ENCODE results near the gene ADORA1.

Gene ADORA1

DNA sequence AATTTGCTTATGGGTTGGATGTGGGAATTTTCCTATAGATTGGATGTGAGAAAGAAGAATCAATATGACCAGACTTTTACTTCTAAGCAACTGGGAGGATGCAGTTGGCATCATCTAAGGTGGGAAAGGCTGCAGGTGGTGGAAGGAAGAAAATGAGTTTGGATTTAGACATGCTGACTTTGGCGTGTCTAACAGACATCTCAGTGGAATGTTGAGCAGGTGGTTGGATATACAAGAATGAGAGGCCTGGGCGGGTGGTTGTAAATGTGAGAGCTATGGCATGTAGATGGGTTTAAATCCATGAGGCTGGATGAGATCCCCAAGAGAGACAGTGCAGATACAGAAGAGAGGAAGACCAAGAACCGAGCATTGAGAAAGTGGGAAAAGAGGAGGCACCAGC lies 10.5 kb downstream of the ADORA1 start:
- no peaks in the 10 kb centered on the region for H3K36me3 ChIP-seq (ENCODE audit: control insufficient read depth in 1 of 2, insufficient read depth in 2 of 2, low read length in 2 of 2)
- H3K27me3 ChIP-seq (ENCODE audit: low read depth, low read length) = peaks cover 4% of the 10 kb centered on the region
- H3K27ac ChIP-seq (ENCODE audit: low read length) = no peak overlapping the region
- H3K4me3 ChIP-seq (ENCODE audit: low read depth in 1 of 2, low read length in 2 of 2) = no peak overlapping the region
- no peaks in the 10 kb centered on the region for H3K9me3 ChIP-seq (ENCODE audit: control insufficient read depth in 1 of 2, low read length in 2 of 2)
- no peaks in the 10 kb centered on the region for H3K4me1 ChIP-seq (ENCODE audit: control insufficient read depth in 1 of 2, insufficient read depth in 2 of 2, low read length in 2 of 2)

DNA sequence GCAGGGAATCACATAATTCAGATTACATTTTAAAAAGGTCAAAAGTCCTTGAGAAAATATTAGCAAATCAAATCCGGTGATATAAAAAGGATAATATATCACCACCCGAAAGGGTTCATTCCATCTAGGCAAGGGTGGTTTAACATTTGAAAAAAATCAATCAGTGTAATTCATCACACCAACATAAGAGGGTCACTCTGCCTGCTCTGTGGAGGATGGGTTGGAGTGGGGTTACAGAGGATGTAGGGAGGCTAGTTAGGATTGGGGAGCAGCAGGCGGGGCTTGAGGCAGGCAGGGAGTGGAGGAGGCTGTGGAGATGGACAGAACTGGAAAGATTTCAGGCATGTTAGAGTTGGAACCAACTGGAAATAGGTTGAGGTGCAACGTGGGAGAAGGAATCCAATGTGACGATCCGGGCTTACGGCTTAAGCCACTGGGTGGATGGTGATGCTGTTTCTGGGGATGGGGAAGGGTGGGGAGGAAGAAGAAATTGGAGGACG lies 12.5 kb downstream of the ADORA1 start:
- no peak overlapping the region for H3K27ac ChIP-seq (ENCODE audit: low read length)
- no peaks in the 10 kb centered on the region for H3K9me3 ChIP-seq (ENCODE audit: control insufficient read depth in 1 of 2, low read length in 2 of 2)
- H3K27me3 ChIP-seq (ENCODE audit: low read depth, low read length) = peaks cover 4% of the 10 kb centered on the region
- H3K4me1 ChIP-seq (ENCODE audit: control insufficient read depth in 1 of 2, insufficient read depth in 2 of 2, low read length in 2 of 2) = no peaks in the 10 kb centered on the region
- H3K36me3 ChIP-seq (ENCODE audit: control insufficient read depth in 1 of 2, insufficient read depth in 2 of 2, low read length in 2 of 2) = no peaks in the 10 kb centered on the region
- H3K4me3 ChIP-seq (ENCODE audit: low read depth in 1 of 2, low read length in 2 of 2) = no peak overlapping the region

GRCh38 chr1:203140743-203141520 lies 13.4 kb downstream of the ADORA1 start:
- Histone ChIP-seq H3K27ac (ENCODE audit: low read length) (no peak overlapping the region), H3K27me3 (ENCODE audit: low read depth, low read length) (peaks cover 4% of the 10 kb centered on the region), H3K9me3 (ENCODE audit: control insufficient read depth in 1 of 2, low read length in 2 of 2) (no peaks in the 10 kb centered on the region), H3K36me3 (ENCODE audit: control insufficient read depth in 1 of 2, insufficient read depth in 2 of 2, low read length in 2 of 2) (no peaks in the 10 kb centered on the region), H3K4me3 (ENCODE audit: low read depth in 1 of 2, low read length in 2 of 2) (no peak overlapping the region), H3K4me1 (ENCODE audit: control insufficient read depth in 1 of 2, insufficient read depth in 2 of 2, low read length in 2 of 2) (no peaks in the 10 kb centered on the region)

- H3K4me3 ChIP-seq (ENCODE audit: low read depth in 1 of 2, low read length in 2 of 2) = no peak overlapping the region
- H3K9me3 ChIP-seq (ENCODE audit: control insufficient read depth in 1 of 2, low read length in 2 of 2) = no peaks in the 10 kb centered on the region
- no peaks in the 10 kb centered on the region for H3K36me3 ChIP-seq (ENCODE audit: control insufficient read depth in 1 of 2, insufficient read depth in 2 of 2, low read length in 2 of 2)
- H3K27ac ChIP-seq (ENCODE audit: low read length) = no peak overlapping the region
- peaks cover 4% of the 10 kb centered on the region for H3K27me3 ChIP-seq (ENCODE audit: low read depth, low read length)
- no peaks in the 10 kb centered on the region for H3K4me1 ChIP-seq (ENCODE audit: control insufficient read depth in 1 of 2, insufficient read depth in 2 of 2, low read length in 2 of 2)
These were observed 14.6 kb downstream of the ADORA1 start for GRCh38 chr1:203142124-203142523.

DNA sequence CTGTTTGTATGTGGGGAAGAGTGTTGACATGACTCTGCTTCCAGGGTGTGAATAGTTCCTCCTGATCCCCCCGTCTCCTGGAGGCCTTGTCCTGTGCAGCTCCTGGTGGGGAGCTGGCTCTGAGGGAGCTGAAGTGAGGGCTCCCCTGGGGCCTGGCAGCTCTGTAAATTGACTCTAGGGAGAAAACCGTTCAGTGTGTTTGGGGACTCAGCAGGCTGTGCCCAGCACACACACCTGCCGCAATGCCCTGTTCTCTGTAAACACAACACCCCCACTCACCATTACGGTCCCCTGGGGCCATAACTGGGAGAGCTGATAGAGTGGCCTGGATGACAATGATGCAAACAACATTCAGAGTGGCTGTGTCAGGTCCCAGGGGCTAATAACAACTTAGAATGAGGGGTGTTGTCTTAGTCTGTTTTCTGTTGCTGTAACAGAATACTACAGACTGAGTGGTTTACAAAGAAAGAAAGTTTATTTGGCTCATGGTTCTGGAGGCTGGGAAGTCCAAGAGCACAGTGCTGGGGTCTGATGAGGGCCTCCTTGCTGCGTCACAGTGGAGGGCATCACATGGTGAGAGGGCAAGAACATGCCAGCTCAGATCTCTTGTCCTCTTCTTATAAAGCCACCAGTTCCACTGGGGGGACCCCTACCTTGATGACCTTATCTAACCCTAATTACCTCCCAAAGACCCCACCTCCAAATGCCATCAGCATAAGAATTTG lies 15.3 kb downstream of the ADORA1 start:
- H3K27me3 ChIP-seq (ENCODE audit: low read depth, low read length) = peaks cover 4% of the 10 kb centered on the region
- H3K36me3 ChIP-seq (ENCODE audit: control insufficient read depth in 1 of 2, insufficient read depth in 2 of 2, low read length in 2 of 2) = no peaks in the 10 kb centered on the region
- no peaks in the 10 kb centered on the region for H3K9me3 ChIP-seq (ENCODE audit: control insufficient read depth in 1 of 2, low read length in 2 of 2)
- no peak overlapping the region for H3K4me3 ChIP-seq (ENCODE audit: low read depth in 1 of 2, low read length in 2 of 2)
- no peak overlapping the region for H3K27ac ChIP-seq (ENCODE audit: low read length)
- H3K4me1 ChIP-seq (ENCODE audit: control insufficient read depth in 1 of 2, insufficient read depth in 2 of 2, low read length in 2 of 2) = no peaks in the 10 kb centered on the region

- Histone ChIP-seq H3K36me3 (ENCODE audit: control insufficient read depth in 1 of 2, insufficient read depth in 2 of 2, low read length in 2 of 2) (no peaks in the 10 kb centered on the region), H3K9me3 (ENCODE audit: control insufficient read depth in 1 of 2, low read length in 2 of 2) (no peaks in the 10 kb centered on the region), H3K27ac (ENCODE audit: low read length) (no peak overlapping the region), H3K27me3 (ENCODE audit: low read depth, low read length) (peaks cover 4% of the 10 kb centered on the region), H3K4me3 (ENCODE audit: low read depth in 1 of 2, low read length in 2 of 2) (no peak overlapping the region), H3K4me1 (ENCODE audit: control insufficient read depth in 1 of 2, insufficient read depth in 2 of 2, low read length in 2 of 2) (no peaks in the 10 kb centered on the region)
These were observed 16.1 kb downstream of the ADORA1 start for GRCh38 chr1:203143641-203144040.

- Histone ChIP-seq H3K27me3 (ENCODE audit: low read depth, low read length) (peaks cover 4% of the 10 kb centered on the region), H3K27ac (ENCODE audit: low read length) (no peak overlapping the region), H3K4me1 (ENCODE audit: control insufficient read depth in 1 of 2, insufficient read depth in 2 of 2, low read length in 2 of 2) (no peaks in the 10 kb centered on the region), H3K4me3 (ENCODE audit: low read depth in 1 of 2, low read length in 2 of 2) (no peak overlapping the region), H3K9me3 (ENCODE audit: control insufficient read depth in 1 of 2, low read length in 2 of 2) (no peaks in the 10 kb centered on the region), H3K36me3 (ENCODE audit: control insufficient read depth in 1 of 2, insufficient read depth in 2 of 2, low read length in 2 of 2) (no peaks in the 10 kb centered on the region)
These were observed 17.1 kb downstream of the ADORA1 start for GRCh38 chr1:203144661-203145060.

DNA sequence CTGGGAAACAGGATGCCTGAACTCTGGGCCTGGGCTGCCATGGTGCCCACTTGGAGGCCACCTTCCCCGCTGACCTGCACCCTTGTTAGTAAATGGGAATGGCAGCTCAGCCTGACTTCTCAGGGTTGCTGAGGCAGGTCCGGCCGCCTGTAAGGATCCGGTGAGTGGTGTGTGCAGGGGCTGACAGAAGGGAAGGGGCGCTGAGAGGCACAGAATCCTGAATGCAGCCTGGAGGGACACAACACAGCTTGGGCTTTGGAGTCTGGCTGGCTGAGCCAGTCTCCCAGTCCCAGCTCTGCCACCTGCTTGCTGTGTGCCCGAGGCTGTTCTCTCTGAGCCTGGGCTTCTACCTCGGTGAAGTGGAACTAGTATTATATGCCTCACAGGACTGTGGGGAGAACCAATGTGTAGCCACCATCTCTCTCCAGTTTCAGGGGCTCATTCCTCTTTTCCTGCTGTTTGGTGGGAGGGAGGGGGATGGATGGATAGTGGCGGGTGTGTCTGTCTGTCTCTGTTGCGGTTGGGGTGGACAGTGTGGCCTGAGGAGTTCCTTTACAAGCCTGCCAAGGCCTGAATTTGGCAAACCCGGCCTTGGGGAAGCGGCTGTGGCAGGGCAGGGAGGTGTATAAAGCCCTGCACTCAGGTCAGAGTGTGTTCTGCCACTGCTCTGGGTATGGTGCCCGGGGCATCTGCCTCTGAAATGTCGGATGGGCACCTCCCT lies 18.0 kb downstream of the ADORA1 start:
- Histone ChIP-seq H3K27ac (ENCODE audit: low read length) (no peak overlapping the region), H3K4me3 (ENCODE audit: low read depth in 1 of 2, low read length in 2 of 2) (no peak overlapping the region), H3K9me3 (ENCODE audit: control insufficient read depth in 1 of 2, low read length in 2 of 2) (no peaks in the 10 kb centered on the region)

DNA sequence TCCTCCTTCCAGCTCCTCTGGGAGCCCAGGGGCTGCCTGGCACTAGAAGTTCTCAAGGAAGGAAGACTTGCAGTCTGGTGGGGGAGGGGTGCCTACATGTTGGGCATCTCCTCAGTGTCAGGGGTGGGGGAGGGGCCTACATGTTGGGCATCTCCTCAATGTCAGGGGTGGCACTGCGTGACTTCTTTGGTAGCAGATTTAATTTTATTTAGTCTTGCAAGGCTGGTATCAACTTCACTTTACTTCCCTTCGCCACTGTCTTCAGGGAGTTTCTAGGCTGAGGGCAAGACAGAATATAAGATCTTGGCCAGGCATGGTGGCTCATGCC lies 18.5 kb downstream of the ADORA1 start:
- Histone ChIP-seq H3K27me3 (ENCODE audit: low read depth, low read length) (peaks cover 4% of the 10 kb centered on the region), H3K27ac (ENCODE audit: low read length) (no peak overlapping the region), H3K4me1 (ENCODE audit: control insufficient read depth in 1 of 2, insufficient read depth in 2 of 2, low read length in 2 of 2) (no peaks in the 10 kb centered on the region), H3K36me3 (ENCODE audit: control insufficient read depth in 1 of 2, insufficient read depth in 2 of 2, low read length in 2 of 2) (no peaks in the 10 kb centered on the region), H3K9me3 (ENCODE audit: control insufficient read depth in 1 of 2, low read length in 2 of 2) (no peaks in the 10 kb centered on the region), H3K4me3 (ENCODE audit: low read depth in 1 of 2, low read length in 2 of 2) (no peak overlapping the region)

More for the DNA sequence above, 18.0 kb downstream of the ADORA1 start:
- no peaks in the 10 kb centered on the region for H3K4me1 ChIP-seq (ENCODE audit: control insufficient read depth in 1 of 2, insufficient read depth in 2 of 2, low read length in 2 of 2)
- no peaks in the 10 kb centered on the region for H3K36me3 ChIP-seq (ENCODE audit: control insufficient read depth in 1 of 2, insufficient read depth in 2 of 2, low read length in 2 of 2)
- H3K27me3 ChIP-seq (ENCODE audit: low read depth, low read length) = peaks cover 4% of the 10 kb centered on the region

GRCh38 chr1:203146537-203146936 lies 19.0 kb downstream of the ADORA1 start:
- Histone ChIP-seq H3K4me1 (ENCODE audit: control insufficient read depth in 1 of 2, insufficient read depth in 2 of 2, low read length in 2 of 2) (no peaks in the 10 kb centered on the region), H3K4me3 (ENCODE audit: low read depth in 1 of 2, low read length in 2 of 2) (no peak overlapping the region), H3K27ac (ENCODE audit: low read length) (no peak overlapping the region), H3K27me3 (ENCODE audit: low read depth, low read length) (peaks cover 4% of the 10 kb centered on the region), H3K36me3 (ENCODE audit: control insufficient read depth in 1 of 2, insufficient read depth in 2 of 2, low read length in 2 of 2) (no peaks in the 10 kb centered on the region), H3K9me3 (ENCODE audit: control insufficient read depth in 1 of 2, low read length in 2 of 2) (no peaks in the 10 kb centered on the region)

DNA sequence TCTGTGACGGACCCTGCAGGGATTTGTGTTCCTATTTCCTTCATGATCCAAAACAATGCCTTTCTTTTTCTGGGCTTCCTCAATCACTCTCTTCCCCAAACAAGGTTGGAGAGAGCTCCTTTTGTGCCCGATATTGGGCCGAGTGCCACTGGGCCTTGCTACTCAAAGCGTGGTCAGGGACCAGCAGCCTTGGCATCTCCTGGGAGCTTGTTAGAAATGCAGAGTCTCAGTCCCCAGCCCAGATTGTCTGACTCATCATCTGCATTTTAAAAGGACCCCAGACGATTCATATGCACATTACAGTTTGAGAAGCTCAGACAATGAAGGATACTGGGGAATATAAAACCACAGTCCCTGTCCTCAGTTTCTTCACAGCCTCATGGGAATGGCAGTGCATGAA lies 19.9 kb downstream of the ADORA1 start:
- no peaks in the 10 kb centered on the region for H3K4me1 ChIP-seq (ENCODE audit: control insufficient read depth in 1 of 2, insufficient read depth in 2 of 2, low read length in 2 of 2)
- H3K9me3 ChIP-seq (ENCODE audit: control insufficient read depth in 1 of 2, low read length in 2 of 2) = no peaks in the 10 kb centered on the region
- H3K27ac ChIP-seq (ENCODE audit: low read length) = no peak overlapping the region
- H3K27me3 ChIP-seq (ENCODE audit: low read depth, low read length) = no peaks in the 10 kb centered on the region
- no peaks in the 10 kb centered on the region for H3K36me3 ChIP-seq (ENCODE audit: control insufficient read depth in 1 of 2, insufficient read depth in 2 of 2, low read length in 2 of 2)
- no peak overlapping the region for H3K4me3 ChIP-seq (ENCODE audit: low read depth in 1 of 2, low read length in 2 of 2)
